Endothelial cell of umbilical vein (primary cell): ENCODE results near the gene ARL5C. TPM values are rescaled to one million over a fixed set of nuclear protein-coding genes. Genes with fewer than 3 reads are reported as not detected.

Experiments
- BruUV-seq: library from RNA; stranded (reverse); fragments of 400-500 nt; replicated peaks from 2 replicates; lab custom pipeline; 2021; lab: Mats Ljungman, UMichigan
- CTCF ChIA-PET: fragments of 300-600, 350-600 bp; sonication (Branson Sonifier 250); formaldehyde crosslinking; loops from one replicate; lab custom pipeline; 2021; ENCODE audit warnings: antibody characterized with exemption, inconsistent platforms; lab: Charles Lee
- POLR2A ChIA-PET: fragments of 300-600, 350-600 bp; sonication (Branson Sonifier 250); formaldehyde crosslinking; loops from one replicate; lab custom pipeline; 2021; ENCODE audit warnings: antibody characterized with exemption, inconsistent platforms; lab: Charles Lee
- DNase-seq: peaks from one replicate; pipeline ENCODE4 v3.0.0-alpha.2; 2011; ENCODE audit warnings: low read depth, low spot score
- FAIRE-seq: peaks from 2 replicates; lab custom pipeline; 2011; peaks lifted over from hg19 to GRCh38; lab: Jason Lieb, UNC
- H2AFZ ChIP-seq: 2 replicates; pipeline ENCODE4 v1.6.0; 2012; ENCODE audit warnings: low read depth, low read length, control low read depth, inconsistent platforms
- H3K27ac ChIP-seq: 2 replicates; pipeline ENCODE4 v1.5.1; 2011; ENCODE audit warnings: low read depth, mild to moderate bottlenecking, control low read depth, low read length, moderate library complexity; ENCODE audit not compliant: insufficient read depth
- H3K27me3 ChIP-seq, 2 experiments: 2 replicates each; pipeline versions ENCODE4 v1.6.0 to v1.6.1; 2011; ENCODE audit warnings: low read length in 2 of 2, mixed read lengths in 1 of 2; ENCODE audit not compliant: control insufficient read depth in 2 of 2, insufficient read depth in 2 of 2
- H3K36me3 ChIP-seq, 2 experiments: 2 replicates in 1 of 2; 3 replicates in 1 of 2; pipeline ENCODE4 v1.5.1; 2011; ENCODE audit warnings: low read length in 2 of 2, mild to moderate bottlenecking in 1 of 2, moderate library complexity in 1 of 2; ENCODE audit not compliant: control insufficient read depth in 2 of 2, insufficient read depth in 2 of 2; ENCODE audit errors: extremely low read depth in 1 of 2
- H3K4me1 ChIP-seq: 3 replicates; pipeline ENCODE4 v1.5.1; 2011; ENCODE audit warnings: mild to moderate bottlenecking, low read length; ENCODE audit not compliant: control insufficient read depth, insufficient read depth; ENCODE audit errors: extremely low read depth
- H3K4me2 ChIP-seq: 2 replicates; pipeline ENCODE4 v1.6.1; 2011; ENCODE audit warnings: low read length, control low read depth, mixed read lengths; ENCODE audit not compliant: insufficient read depth
- H3K4me3 ChIP-seq, 3 experiments: fragments of 200-600 bp in 1 of 3; sonication (generic), shearing (Covaris generic) in 1 of 3; replicated peaks in 1 of 3; 2 replicates each; pipeline ENCODE4 v1.5.1; 2011 to 2016; ENCODE audit warnings: control low read depth in 3 of 3, low read length in 3 of 3, mild to moderate bottlenecking in 2 of 3, inconsistent platforms in 1 of 3, low read depth in 1 of 3, moderate library complexity in 1 of 3; ENCODE audit not compliant: insufficient read depth in 1 of 3
- H3K79me2 ChIP-seq: 2 replicates; pipeline ENCODE4 v1.6.0; 2012; ENCODE audit warnings: low read length, inconsistent platforms; ENCODE audit not compliant: control insufficient read depth, insufficient read depth
- H3K9ac ChIP-seq: replicated peaks from 2 replicates; pipeline ENCODE3; 2011; ENCODE audit warnings: low read length, control low read depth; ENCODE audit not compliant: insufficient read depth; ENCODE audit errors: extremely low read depth
- H3K9me1 ChIP-seq: replicated peaks from 3 replicates; pipeline ENCODE4 v1.6.0; 2011; ENCODE audit warnings: mild to moderate bottlenecking, low read length; ENCODE audit not compliant: control insufficient read depth, insufficient read depth; ENCODE audit errors: extremely low read depth
- H3K9me3 ChIP-seq: replicated peaks from 2 replicates; pipeline ENCODE4 v1.5.1; 2012; ENCODE audit warnings: low read length, inconsistent platforms; ENCODE audit not compliant: control insufficient read depth, insufficient read depth
- H4K20me1 ChIP-seq: replicated peaks from 2 replicates; pipeline ENCODE3; 2011; ENCODE audit warnings: mild to moderate bottlenecking, low read length; ENCODE audit not compliant: control insufficient read depth, insufficient read depth; ENCODE audit errors: extremely low read depth
- CTCF ChIP-seq, 2 donors: IDR thresholded peaks; 1 replicate in 1 of 2; 2 replicates in 1 of 2; pipeline ENCODE4 v1.5.1; 2011; ENCODE audit warnings: low read length in 2 of 2, mild to moderate bottlenecking in 2 of 2, moderate library complexity in 2 of 2, control low read depth in 1 of 2, inconsistent platforms in 1 of 2, low read depth in 1 of 2; ENCODE audit not compliant: insufficient read depth in 1 of 2; ENCODE audit errors: extremely low read depth in 1 of 2
- EZH2 ChIP-seq: IDR thresholded peaks from 2 replicates; pipeline ENCODE4 v1.6.1; 2012; ENCODE audit warnings: borderline replicate concordance, low read depth, mild to moderate bottlenecking, moderate library complexity, low read length, inconsistent platforms; ENCODE audit not compliant: severe bottlenecking
- FOS ChIP-seq: IDR thresholded peaks from 2 replicates; pipeline ENCODE4 v1.6.1; 2011; ENCODE audit warnings: mild to moderate bottlenecking, low read length, moderate library complexity, borderline replicate concordance; ENCODE audit not compliant: insufficient read depth
- GATA2 ChIP-seq: IDR thresholded peaks from 2 replicates; pipeline ENCODE4 v1.7.0; 2011; ENCODE audit warnings: low read depth, mild to moderate bottlenecking, moderate library complexity, mixed read lengths, low read length; ENCODE audit not compliant: insufficient read length, insufficient read depth
- JUN ChIP-seq: IDR thresholded peaks from 2 replicates; pipeline ENCODE4 v1.6.1; 2011; ENCODE audit warnings: borderline replicate concordance, low read depth; ENCODE audit not compliant: insufficient read length, insufficient read depth
- MAX ChIP-seq: IDR thresholded peaks from 2 replicates; pipeline ENCODE4 v1.6.1; 2011; ENCODE audit not compliant: insufficient read depth, insufficient read length
- MYC ChIP-seq: IDR thresholded peaks from one replicate; pipeline ENCODE4 v1.6.1; 2011; ENCODE audit warnings: mild to moderate bottlenecking, low read depth, low read length
- POLR2A ChIP-seq: IDR thresholded peaks from 2 replicates; pipeline ENCODE4 v1.6.1; 2012; ENCODE audit warnings: low read depth, mild to moderate bottlenecking, control low read depth, low read length
- POLR2AphosphoS5 ChIP-seq: IDR thresholded peaks from 2 replicates; pipeline ENCODE4 v1.6.1; 2012; ENCODE audit warnings: low read depth, mild to moderate bottlenecking, control low read depth, low read length, moderate library complexity; ENCODE audit not compliant: insufficient read depth
- dilution Hi-C: fragments of 300-500 bp; cut with MboI; formaldehyde crosslinking; loops from one replicate; pipeline ENCODE4 v1.15.0; 2019; ENCODE audit warnings: low sequenced_read_pairs; ENCODE audit not compliant: extremely low pct_ligation_motif_present
- intact Hi-C: fragments of 100-400 bp; cut with micrococcal nuclease; formaldehyde crosslinking; loops from one replicate; pipeline ENCODE4 v1.10.0; 2022
- polyA plus RNA-seq, 4 experiments: library from polyadenylated mRNA; depleted of rRNA in 3 of 4; stranded (reverse) in 3 of 4; unstranded in 1 of 4; fragments of >200 nt; gene quantifications; 2 replicates each; pipeline versions ENCODE4 v1.2.1 to v1.2.3, GENCODE V29; 2011 to 2012; ENCODE audit warnings: missing spikeins in 1 of 4
- total RNA-seq: library from RNA; stranded (reverse); gene quantifications from 2 replicates; pipeline ENCODE4 v1.2.3, GENCODE V29; 2021

Gene ARL5C
- total and polyA plus RNA-seq, 2 donors (not counting 3 experiments of a cell fraction or from before 2014, with no cell fraction given) = not detected

GRCh38 chr17:39187152-39187830 is 21.3 kb upstream of the ARL5C start:
- FAIRE-seq = no peak

More at GRCh38 chr17:39187152-39187830, 21.3 kb upstream of the ARL5C start:
- no TSS peak for BruUV-seq
- dilution Hi-C loops (no loop called here), intact Hi-C loops (no loop called here)
- Histone ChIP-seq H3K9me3 (no peaks in the 10 kb centered on the region), H3K4me2 (no peak overlapping the region), H4K20me1 (no peaks in the 10 kb centered on the region), H3K4me1 (no peaks in the 10 kb centered on the region), H3K27me3 (no peaks in the 10 kb centered on the region), H2AFZ (no peak overlapping the region), H3K79me2 (no peaks in the 10 kb centered on the region), H3K9ac (no peak overlapping the region), H3K9me1 (no peaks in the 10 kb centered on the region), H3K27ac (no peak overlapping the region), H3K36me3 (peaks cover 6 to 48% of the 10 kb centered on the region in 2 experiments), H3K4me3 (no peak overlapping the region)
- DNase-seq = no peak
- POLR2A ChIA-PET = no interaction called here
- CTCF ChIA-PET = no interaction called here
- TF ChIP-seq MYC (no peak), MAX (no peak), JUN (no peak), POLR2AphosphoS5 (no peak), POLR2A (no peak), GATA2 (no peak), FOS (no peak), EZH2 (no peak), CTCF (IDR thresholded peaks at IDR 0.05; ENCODE audit: extremely low read depth in 1 of 2, insufficient read depth in 1 of 2, low read depth in 1 of 2, low read length in 2 of 2) (no peak)
